DND-41 (cell line): Measurements from ENCODE around the gene NPHP4.

Source experiments
- ATAC-seq: fragments of 200-7000 bp; cut with Tn5 transposase; 3 replicates; pipeline ENCODE4 v1.9.1; 2021; ENCODE audit warnings: low read depth; ENCODE audit not compliant: insufficient read depth
- DNase-seq: peaks from one replicate; pipeline ENCODE4 v3.0.0-alpha.2; 2020
- H2AFZ ChIP-seq: 2 replicates; pipeline ENCODE4 v1.6.0; 2012; ENCODE audit warnings: low read depth, low read length
- H3K27ac ChIP-seq: 2 replicates; pipeline ENCODE4 v1.5.1; 2012; ENCODE audit warnings: low read length, inconsistent platforms
- H3K27me3 ChIP-seq: fragments of 200-600 bp; sonication (generic); 2 replicates; pipeline ENCODE4 v1.6.0; 2012; ENCODE audit warnings: low read length, mild to moderate bottlenecking, inconsistent platforms; ENCODE audit not compliant: insufficient read depth, poor library complexity
- H3K36me3 ChIP-seq: 2 replicates; pipeline ENCODE4 v1.5.1; 2012; ENCODE audit warnings: low read length, inconsistent platforms; ENCODE audit not compliant: insufficient read depth
- H3K4me1 ChIP-seq: 2 replicates; pipeline ENCODE4 v1.5.1; 2012; ENCODE audit warnings: mild to moderate bottlenecking, low read length; ENCODE audit not compliant: insufficient read depth
- H3K4me2 ChIP-seq: 2 replicates; pipeline ENCODE4 v1.6.0; 2012; ENCODE audit warnings: mild to moderate bottlenecking, moderate library complexity, low read length, inconsistent platforms; ENCODE audit not compliant: insufficient read depth
- H3K4me3 ChIP-seq, 2 experiments: fragments of 200-600 bp in 1 of 2; shearing (Covaris generic) in 1 of 2; 2 replicates each; pipeline ENCODE4 v1.5.1; 2012 to 2016; ENCODE audit warnings: inconsistent platforms in 2 of 2, low read length in 2 of 2, mild to moderate bottlenecking in 2 of 2, low read depth in 1 of 2, moderate library complexity in 1 of 2
- H3K79me2 ChIP-seq: 2 replicates; pipeline ENCODE4 v1.6.0; 2012; ENCODE audit warnings: low read length, inconsistent platforms; ENCODE audit not compliant: insufficient read depth
- H3K9ac ChIP-seq: 2 replicates; pipeline ENCODE4 v1.6.0; 2012; ENCODE audit warnings: low read depth, mild to moderate bottlenecking, inconsistent platforms, low read length, moderate library complexity
- H3K9me3 ChIP-seq: 2 replicates; pipeline ENCODE4 v1.5.1; 2012; ENCODE audit warnings: low read length, moderate library complexity, mild to moderate bottlenecking, inconsistent platforms; ENCODE audit not compliant: insufficient read depth, severe bottlenecking
- H4K20me1 ChIP-seq: 2 replicates; pipeline ENCODE4 v1.6.0; 2012; ENCODE audit warnings: low read length; ENCODE audit not compliant: insufficient read depth
- EZH2 ChIP-seq: IDR thresholded peaks from 3 replicates; pipeline ENCODE4 v1.6.1; 2012; ENCODE audit warnings: borderline replicate concordance, low read depth, mild to moderate bottlenecking, moderate library complexity, low read length, inconsistent platforms; ENCODE audit not compliant: severe bottlenecking
- TF ChIP-seq, protein P1 (sequence below): IDR thresholded peaks from 2 replicates; pipeline ENCODE4 v1.5.1; 2012; ENCODE audit warnings: borderline replicate concordance, low read length, moderate library complexity, mild to moderate bottlenecking; ENCODE audit not compliant: poor library complexity, severe bottlenecking; ENCODE audit errors: extremely low read depth

Gene NPHP4

GRCh38 chr1:5814046-5814619 lies 178.1 kb downstream of the NPHP4 start:
- H3K9me3 ChIP-seq = peaks cover 3% of the 10 kb centered on the region
- no peak for ATAC-seq

DNA sequence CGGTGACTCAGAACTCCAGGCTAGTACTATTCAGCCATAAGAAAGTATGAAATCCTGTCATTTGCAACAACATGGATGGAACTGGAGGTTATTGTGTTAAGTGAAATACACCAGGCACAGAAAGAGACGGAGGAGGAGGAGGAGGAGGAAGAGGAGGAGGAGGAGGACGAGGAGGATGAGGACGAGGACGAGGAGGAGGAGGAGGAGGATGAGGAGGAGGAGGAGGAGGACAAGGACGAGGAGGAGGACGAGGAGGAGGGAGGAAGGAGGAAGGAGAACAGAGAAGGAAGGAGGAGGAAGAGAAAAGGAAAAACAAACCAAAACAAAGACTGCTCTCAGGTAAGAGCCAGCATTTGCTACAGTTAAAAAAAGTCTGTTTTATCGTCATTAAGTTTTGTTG lies 178.7 kb downstream of the NPHP4 start:
- no peaks in the 10 kb centered on the region for H4K20me1 ChIP-seq
- TF ChIP-seq, protein P1, sequence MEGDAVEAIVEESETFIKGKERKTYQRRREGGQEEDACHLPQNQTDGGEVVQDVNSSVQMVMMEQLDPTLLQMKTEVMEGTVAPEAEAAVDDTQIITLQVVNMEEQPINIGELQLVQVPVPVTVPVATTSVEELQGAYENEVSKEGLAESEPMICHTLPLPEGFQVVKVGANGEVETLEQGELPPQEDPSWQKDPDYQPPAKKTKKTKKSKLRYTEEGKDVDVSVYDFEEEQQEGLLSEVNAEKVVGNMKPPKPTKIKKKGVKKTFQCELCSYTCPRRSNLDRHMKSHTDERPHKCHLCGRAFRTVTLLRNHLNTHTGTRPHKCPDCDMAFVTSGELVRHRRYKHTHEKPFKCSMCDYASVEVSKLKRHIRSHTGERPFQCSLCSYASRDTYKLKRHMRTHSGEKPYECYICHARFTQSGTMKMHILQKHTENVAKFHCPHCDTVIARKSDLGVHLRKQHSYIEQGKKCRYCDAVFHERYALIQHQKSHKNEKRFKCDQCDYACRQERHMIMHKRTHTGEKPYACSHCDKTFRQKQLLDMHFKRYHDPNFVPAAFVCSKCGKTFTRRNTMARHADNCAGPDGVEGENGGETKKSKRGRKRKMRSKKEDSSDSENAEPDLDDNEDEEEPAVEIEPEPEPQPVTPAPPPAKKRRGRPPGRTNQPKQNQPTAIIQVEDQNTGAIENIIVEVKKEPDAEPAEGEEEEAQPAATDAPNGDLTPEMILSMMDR = no peak
- no peak for TF ChIP-seq EZH2
- no peak for ATAC-seq

More at GRCh38 chr1:5814046-5814619, 178.1 kb downstream of the NPHP4 start:
- H2AFZ ChIP-seq = no peak overlapping the region
- no peak overlapping the region for H3K27ac ChIP-seq
- no peak overlapping the region for H3K4me3 ChIP-seq
- no peaks in the 10 kb centered on the region for H3K27me3 ChIP-seq
- no peaks in the 10 kb centered on the region for H4K20me1 ChIP-seq
- no peak overlapping the region for H3K4me2 ChIP-seq
- no peaks in the 10 kb centered on the region for H3K4me1 ChIP-seq
- no peak for DNase-seq
- no peaks in the 10 kb centered on the region for H3K79me2 ChIP-seq
- no peak overlapping the region for H3K9ac ChIP-seq
- H3K36me3 ChIP-seq = no peaks in the 10 kb centered on the region
- TF ChIP-seq, protein P1 = no peak
- TF ChIP-seq EZH2 = no peak

More for the DNA sequence above, 178.7 kb downstream of the NPHP4 start:
- Histone ChIP-seq H3K4me3 (no peak overlapping the region), H3K27ac (no peak overlapping the region), H3K9ac (no peak overlapping the region), H3K4me1 (no peaks in the 10 kb centered on the region), H3K79me2 (no peaks in the 10 kb centered on the region), H3K27me3 (no peaks in the 10 kb centered on the region), H3K36me3 (no peaks in the 10 kb centered on the region), H2AFZ (no peak overlapping the region), H3K4me2 (no peak overlapping the region), H3K9me3 (peaks cover 3% of the 10 kb centered on the region)
- DNase-seq = no peak
